HG03095 (cell line): Measurements from ENCODE around the gene BLOC1S1.

Source experiments
- ATAC-seq: cut with Tn5 transposase; IDR thresholded peaks from one replicate; pipeline ENCODE4 v1.9.1; 2021; ENCODE audit warnings: moderate library complexity; ENCODE audit not compliant: unreplicated experiment

BLOC1S1 gene

DNA sequence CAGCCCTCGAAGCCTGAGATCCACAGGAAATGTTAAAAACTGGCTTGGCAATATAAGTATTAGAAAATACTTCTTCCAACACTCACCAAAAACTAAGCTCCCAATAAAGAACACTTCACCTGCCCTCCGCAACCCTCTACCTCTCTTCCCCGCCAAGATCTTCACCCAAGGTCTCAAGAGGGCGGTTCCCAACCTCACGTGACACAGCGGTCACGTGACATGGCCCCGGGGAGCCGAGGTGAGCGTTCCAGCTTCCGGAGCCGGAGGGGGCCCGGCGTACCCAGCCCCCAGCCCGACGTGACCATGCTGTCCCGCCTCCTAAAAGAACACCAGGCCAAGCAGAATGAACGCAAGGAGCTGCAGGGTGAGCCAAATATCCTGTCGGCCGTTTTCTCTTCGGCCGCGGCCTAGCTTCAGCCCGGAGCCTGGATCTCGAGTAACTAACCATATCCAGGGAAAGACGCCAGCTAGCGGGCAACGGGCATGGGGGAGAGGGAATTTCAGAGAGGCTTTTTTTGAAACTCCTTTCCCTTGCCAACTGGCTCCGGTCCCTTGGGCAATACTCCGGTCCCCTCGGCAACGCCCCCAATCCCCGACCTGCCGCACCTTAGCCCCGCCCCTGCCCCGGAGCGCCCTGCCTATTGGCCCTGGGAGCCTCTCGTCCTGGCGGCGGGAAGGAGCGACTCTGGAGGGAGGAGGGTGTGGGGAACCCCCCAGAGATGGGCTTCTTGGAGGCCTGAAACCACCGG is at the start of gene BLOC1S1:
Gene BLOC1S1 (plus strand): TSS at position 214 of the 749 bp plus-strand sequence. CDS start 6 bp downstream, at position 220.
- ATAC-seq = peak; percentile 92

DNA sequence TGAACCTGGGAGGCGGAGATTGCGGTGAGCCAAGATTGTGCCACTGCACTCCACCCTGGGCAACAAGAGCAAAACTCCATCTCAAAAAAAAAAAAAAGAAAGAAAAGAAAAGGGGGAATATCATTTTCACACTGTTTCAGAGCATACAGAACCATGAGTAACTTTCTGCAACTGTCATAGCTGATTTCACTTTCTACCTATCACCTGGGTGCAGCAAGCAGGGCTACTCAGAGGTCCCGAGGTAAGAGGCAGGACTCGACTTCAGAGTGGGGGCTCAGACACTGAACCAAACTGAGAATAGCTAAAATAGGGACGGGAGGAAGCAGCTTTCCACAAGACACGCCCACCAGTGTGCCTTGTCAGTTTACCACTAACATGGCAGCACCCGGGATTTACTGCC is 49.3 kb upstream of the BLOC1S1 start:
- no peak for ATAC-seq

DNA sequence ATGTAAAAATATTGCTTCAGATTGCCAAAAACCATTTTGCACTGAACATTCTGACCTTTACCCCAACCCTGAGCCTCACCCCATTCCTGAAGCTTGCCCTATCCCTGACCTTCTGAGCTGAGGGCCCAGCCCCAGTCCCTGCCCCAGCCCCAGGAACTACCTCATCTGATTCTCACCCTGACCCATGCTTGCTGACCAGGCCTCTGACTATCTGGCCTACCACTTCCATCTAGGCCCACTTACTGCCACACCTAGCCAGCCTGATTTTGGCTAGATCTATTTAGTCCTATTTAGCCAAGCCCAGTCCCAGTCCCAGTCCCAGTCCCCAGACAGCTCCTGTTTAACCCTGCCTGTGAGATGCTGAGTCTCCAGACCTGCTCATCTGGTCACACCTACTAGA is 45.6 kb upstream of the BLOC1S1 start:
- no peak for ATAC-seq

DNA sequence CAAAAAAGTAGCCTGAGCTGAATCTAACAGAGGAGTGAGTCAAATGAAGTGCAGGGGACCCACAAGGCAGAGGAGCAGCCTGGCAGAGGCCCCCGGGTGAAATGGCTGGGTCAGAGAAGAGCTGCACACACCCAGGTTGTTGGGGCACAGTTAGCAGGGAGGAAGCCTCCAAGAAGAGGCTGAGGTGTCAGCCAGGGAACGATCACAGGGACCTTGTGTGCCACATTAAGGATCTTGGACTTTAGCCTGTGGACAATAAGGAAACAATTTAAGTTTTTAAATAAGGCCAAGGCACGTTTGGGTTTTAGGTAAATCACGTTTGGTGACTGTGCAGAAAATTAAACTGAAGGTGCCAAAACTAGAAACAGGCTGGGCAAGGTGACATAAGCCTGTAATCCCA is 44.1 kb upstream of the BLOC1S1 start:
- no peak for ATAC-seq

DNA sequence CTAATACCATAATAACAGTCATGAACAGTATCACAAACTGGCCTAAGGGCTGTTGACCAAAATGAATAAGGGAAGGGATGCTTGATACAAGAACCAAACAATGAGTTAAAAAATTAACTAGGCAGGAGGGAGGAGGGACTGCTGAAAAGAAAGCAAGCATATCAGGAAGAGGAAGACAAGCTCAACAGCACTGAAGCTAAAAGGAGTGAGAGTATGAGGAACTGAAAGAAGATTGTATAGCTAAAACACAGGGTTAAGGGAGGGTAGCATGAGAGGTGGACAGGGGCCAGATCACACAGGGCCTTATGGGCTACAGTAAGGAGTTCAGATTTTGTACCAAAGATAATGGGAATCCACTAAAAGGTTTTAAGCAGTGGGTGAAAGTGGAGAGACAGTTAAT is 42.2 kb upstream of the BLOC1S1 start:
- peak; percentile 98 for ATAC-seq

DNA sequence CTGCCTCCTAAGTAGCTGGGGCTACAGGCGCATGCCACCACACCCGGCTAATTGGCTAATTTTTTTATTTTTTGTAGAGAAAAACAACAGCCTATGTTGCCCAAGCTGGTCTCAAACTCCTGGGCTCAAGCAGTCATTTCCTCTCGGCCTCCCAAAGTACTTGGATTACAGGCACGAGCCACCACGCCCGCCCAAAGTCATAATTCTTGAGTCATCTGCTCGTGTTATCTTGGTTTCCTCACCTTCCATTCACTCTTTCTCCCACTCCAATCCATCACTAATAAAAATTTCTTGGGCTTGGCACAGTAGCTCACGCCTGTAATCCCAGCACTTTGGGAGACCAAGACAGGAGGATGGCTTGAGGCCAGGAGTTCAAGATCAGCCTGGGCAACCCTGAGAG is 40.2 kb upstream of the BLOC1S1 start:
- no peak for ATAC-seq

DNA sequence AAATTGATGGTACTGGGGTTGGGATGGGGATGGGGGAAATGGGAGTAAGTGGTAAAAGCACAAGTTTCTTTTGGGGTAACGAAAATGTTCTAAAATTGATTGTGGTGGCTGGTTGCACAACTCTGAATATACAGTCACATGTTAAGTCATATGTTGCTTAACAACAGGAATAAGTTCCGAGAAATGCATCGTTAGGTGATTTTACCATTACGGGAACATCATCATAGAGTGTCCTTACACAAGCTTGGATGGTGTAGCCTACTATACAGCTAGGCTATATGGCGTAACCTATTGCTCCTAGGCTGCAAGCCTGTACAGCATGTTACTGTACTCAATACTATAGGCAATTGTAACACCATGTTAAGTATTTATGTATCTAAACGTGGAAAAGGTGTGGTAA is 39.1 kb upstream of the BLOC1S1 start:
- ATAC-seq = no peak

DNA sequence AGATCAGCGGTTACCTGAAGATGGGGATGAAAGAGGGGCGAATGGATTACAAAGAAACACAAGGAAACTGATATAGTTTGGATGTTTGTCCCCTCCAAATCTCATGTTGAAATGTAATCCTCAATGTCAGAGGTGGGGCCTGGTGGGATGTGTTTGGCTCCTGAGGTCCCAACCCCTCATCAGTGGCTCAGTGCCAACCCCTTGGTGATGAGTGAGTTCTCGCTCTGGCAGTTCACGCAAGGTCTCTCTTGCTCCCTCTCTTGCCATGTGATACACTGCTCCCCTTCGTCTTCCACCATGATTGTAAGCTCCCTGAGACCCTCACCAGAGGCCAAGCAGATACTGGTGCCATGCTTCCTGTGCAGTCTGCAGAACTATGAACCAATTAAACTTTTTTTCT is 36.2 kb upstream of the BLOC1S1 start:
- ATAC-seq = no peak

DNA sequence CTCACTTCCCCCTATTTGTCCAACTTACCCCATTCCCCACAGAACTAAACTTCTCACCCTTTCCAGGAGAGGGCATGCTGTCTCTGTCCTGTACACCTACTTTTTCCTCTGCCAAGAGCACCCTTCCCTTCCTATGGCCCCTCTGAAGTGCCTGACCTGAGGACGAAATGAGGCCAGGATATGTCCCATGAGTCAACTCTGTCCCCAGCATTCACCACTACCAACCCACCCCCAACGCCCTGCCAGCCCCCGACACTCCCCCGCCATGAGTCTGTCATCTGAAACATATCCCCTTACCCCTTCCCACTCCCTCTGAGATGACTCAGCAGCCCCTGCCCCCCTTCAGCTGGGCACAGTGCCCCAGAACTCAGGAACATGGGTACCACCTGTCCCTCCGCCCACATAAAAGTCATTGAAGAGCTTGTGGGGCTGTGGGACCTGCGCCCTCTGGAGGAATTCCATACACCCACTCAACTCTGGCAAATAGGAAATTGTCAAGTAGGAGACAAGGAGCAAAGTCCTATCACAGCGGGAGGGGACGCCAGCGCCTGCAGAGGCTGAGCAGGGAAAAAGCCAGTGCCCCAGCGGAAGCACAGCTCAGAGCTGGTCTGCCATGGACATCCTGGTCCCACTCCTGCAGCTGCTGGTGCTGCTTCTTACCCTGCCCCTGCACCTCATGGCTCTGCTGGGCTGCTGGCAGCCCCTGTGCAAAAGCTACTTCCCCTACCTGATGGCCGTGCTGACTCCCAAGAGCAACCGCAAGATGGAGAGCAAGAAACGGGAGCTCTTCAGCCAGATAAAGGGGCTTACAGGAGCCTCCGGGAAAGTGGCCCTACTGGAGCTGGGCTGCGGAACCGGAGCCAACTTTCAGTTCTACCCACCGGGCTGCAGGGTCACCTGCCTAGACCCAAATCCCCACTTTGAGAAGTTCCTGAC is 34.4 kb upstream of the BLOC1S1 start:
- ATAC-seq = no peak

DNA sequence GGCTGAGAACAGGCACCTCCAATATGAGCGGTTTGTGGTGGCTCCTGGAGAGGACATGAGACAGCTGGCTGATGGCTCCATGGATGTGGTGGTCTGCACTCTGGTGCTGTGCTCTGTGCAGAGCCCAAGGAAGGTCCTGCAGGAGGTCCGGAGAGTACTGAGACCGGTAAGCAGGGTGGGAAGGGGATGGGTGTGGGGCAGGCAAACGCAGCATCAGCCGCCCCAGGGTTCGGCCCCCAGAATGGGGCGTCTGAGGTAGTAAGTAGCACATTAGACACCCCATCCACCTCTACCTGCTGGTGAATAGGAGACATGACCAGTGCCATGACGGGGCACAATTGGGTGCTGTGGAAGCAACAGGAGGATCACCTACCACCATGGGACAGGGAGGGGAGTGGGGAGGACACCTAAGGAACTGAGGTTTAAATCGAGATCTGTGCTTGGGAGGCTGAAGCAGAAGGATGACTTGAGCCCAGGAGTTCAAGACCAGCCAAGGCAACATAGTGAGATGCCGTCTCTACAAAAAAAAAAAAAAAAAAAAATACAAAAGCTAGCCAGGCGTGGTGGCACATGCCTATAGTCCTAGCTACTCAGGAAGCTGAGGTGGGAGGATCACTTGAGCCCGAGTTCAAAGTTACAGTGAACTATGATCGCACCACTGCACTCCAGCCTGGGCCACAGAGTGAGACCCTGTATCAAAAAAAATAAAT is 33.6 kb upstream of the BLOC1S1 start:
- ATAC-seq = no peak

DNA sequence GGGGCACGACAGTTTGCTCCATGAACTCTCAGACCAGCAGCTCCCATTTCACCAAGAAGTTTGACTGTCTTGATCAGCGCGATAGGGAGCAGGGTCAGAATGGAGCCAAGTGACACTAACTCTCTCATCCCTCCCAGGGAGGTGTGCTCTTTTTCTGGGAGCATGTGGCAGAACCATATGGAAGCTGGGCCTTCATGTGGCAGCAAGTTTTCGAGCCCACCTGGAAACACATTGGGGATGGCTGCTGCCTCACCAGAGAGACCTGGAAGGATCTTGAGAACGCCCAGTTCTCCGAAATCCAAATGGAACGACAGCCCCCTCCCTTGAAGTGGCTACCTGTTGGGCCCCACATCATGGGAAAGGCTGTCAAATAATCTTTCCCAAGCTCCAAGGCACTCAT is 32.2 kb upstream of the BLOC1S1 start:
- ATAC-seq = no peak

DNA sequence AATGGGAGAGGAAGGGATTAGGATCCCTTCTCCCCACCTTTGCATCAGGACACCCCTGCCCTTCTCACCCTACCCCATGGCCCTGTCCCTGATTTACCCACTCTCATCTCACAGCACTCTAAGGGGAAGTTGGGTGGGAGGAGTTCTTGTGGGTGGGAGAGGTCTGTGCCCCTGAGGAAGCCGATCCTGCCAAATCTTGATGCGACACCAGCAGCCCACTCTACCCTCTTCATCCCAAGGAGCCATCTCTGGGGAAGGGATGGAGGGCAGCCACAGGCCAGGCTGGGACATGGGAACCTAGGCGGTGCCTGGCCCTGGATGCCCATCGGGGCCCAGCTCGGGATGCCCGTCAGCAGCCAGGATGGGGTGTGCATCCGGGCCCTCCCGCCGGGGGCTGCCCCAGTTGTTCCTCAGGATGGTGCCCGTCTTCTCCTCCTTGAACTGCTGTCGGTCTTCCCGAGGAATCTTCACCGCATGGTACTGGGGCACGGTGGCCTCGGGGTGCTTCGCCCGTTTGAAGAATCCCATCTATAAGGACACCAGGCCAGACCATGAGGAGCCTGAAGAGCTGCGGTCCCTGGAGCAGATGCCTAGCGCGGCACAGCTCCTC is 31.0 kb upstream of the BLOC1S1 start:
- no peak for ATAC-seq

DNA sequence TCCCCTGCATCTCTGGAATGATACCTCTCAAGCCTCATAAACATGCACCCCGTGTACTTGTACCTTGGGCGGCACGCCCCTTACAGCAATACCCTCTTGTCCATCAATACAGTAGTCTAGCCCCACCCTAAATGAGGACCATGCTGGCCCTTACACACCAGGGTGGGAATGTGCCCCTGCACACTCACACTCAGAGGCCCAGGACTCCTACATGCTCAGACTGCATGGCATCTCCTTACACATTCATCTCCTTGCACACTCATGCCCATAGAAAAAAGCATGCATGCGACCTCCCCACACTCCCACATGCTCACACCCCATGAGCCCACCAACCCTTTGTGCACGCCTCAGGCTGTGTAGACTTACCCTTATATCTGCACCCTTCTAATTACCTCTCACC is 30.2 kb upstream of the BLOC1S1 start:
- ATAC-seq = no peak

DNA sequence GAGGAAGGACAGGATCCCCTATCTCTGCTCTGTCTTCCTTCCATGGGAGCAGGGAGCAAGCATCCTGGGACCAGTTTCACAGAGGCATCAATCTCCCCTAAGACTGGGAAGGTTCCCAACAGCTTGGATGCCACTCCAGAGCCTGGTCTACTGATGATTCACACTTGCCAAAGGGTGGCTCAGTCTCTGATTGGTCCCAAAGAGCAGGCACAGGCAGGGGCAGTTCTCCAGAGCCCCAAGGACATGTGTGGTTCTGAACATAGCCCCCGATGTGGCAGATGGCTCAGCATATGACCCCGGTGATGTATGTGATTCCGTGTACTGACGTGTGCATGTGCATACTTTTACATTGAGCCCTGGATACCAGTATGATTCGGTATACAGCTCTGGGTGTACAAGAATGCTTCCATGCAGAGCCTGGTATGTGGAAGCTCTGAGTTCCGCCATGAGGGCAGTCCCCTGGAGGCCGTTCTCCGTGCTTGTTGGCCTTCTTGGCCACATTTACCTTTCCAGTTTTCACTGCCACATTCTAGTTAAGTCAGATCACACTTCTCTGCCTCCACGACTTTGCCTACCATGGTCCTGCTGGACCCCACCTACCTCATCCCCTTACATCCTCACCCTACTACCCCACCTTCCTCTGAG is 29.4 kb upstream of the BLOC1S1 start:
- no peak for ATAC-seq

DNA sequence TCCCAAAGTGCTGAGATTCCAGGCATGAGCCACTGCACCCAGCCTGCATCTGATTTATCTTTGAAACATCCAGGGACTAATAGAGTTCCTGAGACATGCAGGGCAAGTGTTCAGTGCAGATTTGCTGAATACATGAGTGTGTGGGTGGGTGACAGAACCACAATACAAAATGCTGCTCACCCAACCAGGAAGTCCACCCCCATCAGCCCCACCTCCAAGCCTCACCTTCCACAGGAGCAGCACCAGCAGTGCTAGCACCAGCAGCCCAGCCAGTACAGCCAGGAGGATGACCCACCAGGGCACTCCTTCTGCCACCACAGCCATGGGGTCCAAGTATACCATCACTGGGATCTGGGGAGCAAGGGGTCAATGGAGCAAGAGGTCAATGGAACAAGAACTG is 28.1 kb upstream of the BLOC1S1 start:
- ATAC-seq = no peak

DNA sequence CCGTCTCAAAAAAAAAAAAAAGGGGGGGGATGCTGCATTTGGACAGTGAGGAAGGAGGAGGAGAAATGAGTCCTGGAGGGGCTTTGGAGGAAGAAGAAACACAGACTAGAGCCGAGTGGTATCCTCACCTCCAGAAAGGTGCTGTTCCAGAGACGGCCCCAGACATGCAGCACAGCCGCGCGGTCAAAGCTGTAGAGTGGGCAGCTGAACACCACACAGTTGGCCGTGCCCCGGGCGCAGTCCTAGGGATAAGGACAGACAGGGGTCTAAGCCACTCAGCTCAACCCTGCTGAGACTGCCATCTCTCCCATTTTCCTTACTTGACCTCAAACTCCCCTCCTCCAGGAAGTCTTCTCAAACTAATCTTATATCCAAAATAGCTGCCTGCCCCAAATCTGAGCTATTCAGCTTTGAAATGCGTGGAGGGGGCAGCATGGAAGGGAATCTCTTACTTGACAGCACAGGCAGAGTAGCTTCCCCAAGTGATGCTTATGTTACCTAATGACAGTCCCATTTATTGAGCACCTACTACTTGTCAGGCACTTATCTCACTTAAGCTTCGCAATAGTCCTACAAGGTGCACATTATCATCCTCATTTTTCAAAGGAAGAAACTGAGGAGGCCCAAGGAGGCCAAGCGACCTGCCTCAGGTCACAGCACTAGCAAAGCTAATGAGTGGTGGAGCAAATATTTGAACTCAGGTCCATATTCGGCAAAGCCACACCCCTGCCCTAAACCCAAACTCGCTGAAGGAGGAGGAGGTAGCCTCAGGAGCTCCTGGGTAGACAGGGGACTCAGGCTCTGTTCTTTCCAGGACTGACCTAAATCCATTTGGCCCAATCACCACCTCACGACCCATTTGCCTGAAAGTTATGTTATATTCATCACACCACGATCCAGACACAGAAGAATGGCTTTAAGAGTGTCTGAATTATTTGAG is 26.9 kb upstream of the BLOC1S1 start:
- no peak for ATAC-seq

DNA sequence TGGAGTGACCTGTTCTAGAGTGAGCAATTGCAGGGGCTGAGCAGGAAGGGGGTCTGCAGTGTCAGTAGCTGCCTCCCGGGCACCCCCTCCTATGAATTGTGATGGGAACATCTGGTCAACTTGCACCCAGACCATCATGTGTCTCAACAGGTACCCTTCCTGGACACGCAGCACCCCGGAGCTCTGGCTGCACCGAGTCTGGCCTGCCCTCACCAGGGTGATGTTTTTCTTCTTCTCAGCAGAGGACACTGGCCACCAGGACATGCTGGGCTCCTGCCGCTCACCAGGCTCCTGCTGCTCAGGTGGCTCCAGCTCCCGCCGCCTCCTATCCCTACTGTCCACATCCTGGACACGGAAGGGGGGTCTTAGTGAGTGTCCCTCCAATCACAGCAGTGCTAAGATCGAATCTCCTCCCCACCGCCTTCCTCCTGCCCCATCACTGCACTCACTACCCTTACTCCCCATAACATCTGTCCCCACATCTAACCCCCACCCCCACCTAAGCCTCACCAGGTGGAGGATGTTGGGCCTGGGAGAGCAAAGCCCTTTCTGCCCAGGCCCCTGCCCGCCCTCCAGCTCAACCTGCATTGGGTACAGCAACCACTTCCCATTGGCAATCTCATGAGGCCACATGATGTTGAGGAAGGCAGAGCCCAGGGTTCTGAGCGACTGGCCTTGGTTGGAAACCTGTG is 23.1 kb upstream of the BLOC1S1 start:
- ATAC-seq = no peak

DNA sequence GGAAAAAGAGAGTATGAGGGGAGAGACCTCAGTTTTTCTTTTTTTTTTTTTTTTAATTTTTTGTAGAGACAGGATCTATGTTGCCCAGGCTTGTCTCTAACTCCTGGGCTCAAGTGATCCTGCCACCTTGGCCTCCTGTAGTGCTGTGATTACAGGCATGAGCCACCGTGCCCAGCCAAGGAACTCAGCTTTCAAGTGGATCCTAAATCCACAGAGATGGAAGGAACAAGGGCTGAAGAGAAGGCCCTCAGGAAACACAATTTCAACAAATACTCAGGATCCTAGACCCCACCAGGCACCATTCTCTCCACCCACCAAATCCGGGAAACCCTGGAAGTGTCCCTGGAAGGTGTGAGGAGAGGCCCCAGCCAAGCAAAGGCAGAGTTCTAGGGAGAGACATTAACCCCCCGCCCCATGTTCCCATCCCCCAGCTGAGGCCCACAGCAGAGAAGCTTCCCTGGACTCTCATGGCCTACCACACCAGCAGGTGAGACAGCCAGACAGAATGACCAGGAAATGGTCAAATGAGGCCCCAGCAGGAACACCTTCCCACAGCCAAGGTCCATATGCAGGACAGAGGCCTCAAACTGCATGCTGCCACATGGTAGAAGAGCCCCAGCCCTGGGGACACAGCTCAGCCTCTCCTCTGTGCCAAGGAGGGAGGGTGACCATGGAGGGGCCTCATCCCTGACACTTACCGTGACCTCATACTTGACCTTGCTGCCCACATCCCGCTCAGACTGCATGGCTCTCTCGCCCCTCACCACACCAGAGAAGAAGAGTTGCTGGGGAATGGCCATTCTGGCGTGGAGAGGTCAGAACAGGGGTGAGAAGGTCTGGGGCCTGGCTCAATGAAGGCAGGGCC is 22.3 kb upstream of the BLOC1S1 start:
- no peak for ATAC-seq
